WERI-Rb-1 (cell line): ENCODE results near the gene ACVR1B.

Experiments
- DNase-seq: peaks from one replicate; pipeline ENCODE4 v3.0.0-alpha.2; 2020
- H3K27ac ChIP-seq: fragments of 250-450 bp; sonication (Bioruptor Pico); 2 replicates; pipeline ENCODE4 v1.5.1; 2020; ENCODE audit warnings: mild to moderate bottlenecking, moderate library complexity
- H3K27me3 ChIP-seq: fragments of 250-450 bp; sonication (Bioruptor Pico); 2 replicates; pipeline ENCODE4 v1.5.1; 2021; ENCODE audit warnings: mild to moderate bottlenecking, low read depth, moderate library complexity; ENCODE audit not compliant: insufficient read depth, severe bottlenecking
- H3K36me3 ChIP-seq: fragments of 250-450 bp; sonication (Bioruptor Pico); 2 replicates; pipeline ENCODE4 v1.5.1; 2020; ENCODE audit warnings: mild to moderate bottlenecking, moderate library complexity
- H3K4me3 ChIP-seq: 2 replicates; pipeline ENCODE4 v1.5.1; 2011; ENCODE audit warnings: low read depth, mild to moderate bottlenecking, control low read depth, low read length
- H3K9me3 ChIP-seq: fragments of 250-450 bp; sonication (Bioruptor Pico); 2 replicates; pipeline ENCODE4 v1.5.1; 2021; ENCODE audit warnings: mild to moderate bottlenecking, moderate library complexity; ENCODE audit not compliant: severe bottlenecking
- TF ChIP-seq, protein P1 (sequence below): IDR thresholded peaks from 2 replicates; pipeline ENCODE4 v1.5.1; 2011; ENCODE audit warnings: low read depth, mild to moderate bottlenecking, control low read depth, inconsistent platforms, low read length

The ACVR1B gene

DNA sequence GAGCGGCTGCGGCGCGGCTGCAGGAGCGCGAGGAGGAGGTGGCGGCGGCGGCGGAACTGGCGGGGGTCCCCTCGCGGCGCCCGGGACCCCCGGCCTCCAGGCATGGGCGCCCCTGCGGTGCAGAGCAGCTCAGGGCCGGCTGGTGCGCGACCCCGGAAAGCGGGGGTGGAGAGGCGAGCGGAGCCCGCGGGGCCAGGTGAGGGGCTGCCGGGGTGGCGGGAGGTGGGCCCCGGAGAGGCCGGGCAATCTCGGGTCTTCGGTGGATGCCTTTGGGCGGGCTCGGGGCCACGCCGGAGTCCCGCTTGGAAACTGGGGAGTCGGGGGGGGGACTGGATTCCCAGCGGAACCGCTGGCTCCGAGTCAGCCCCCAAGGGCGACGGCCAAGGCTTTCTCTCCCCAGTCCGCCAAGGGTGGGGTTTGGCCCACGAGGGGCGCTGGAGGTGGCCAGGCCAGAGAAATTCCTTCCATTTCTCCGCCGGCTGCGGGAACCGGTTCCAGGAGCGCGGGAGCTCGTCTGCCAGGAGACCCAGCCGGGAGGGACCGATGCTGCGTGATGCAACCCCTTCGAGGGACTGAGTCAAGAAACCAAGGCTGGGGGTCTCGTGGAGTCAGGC lies 85.9 kb downstream of the ACVR1B start:
- TF ChIP-seq, protein P1, sequence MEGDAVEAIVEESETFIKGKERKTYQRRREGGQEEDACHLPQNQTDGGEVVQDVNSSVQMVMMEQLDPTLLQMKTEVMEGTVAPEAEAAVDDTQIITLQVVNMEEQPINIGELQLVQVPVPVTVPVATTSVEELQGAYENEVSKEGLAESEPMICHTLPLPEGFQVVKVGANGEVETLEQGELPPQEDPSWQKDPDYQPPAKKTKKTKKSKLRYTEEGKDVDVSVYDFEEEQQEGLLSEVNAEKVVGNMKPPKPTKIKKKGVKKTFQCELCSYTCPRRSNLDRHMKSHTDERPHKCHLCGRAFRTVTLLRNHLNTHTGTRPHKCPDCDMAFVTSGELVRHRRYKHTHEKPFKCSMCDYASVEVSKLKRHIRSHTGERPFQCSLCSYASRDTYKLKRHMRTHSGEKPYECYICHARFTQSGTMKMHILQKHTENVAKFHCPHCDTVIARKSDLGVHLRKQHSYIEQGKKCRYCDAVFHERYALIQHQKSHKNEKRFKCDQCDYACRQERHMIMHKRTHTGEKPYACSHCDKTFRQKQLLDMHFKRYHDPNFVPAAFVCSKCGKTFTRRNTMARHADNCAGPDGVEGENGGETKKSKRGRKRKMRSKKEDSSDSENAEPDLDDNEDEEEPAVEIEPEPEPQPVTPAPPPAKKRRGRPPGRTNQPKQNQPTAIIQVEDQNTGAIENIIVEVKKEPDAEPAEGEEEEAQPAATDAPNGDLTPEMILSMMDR = peak; percentile 11; the same call in 1 of the 2 replicates
- peak; percentile 47 for DNase-seq
- Histone ChIP-seq H3K36me3 (peaks cover 6% of the 10 kb centered on the region; the same call in 1 of the 2 replicates), H3K27ac (peak overlapping the region; percentile 75), H3K9me3 (no peaks in the 10 kb centered on the region), H3K27me3 (no peaks in the 10 kb centered on the region), H3K4me3 (peak overlapping the region; percentile 91)

DNA sequence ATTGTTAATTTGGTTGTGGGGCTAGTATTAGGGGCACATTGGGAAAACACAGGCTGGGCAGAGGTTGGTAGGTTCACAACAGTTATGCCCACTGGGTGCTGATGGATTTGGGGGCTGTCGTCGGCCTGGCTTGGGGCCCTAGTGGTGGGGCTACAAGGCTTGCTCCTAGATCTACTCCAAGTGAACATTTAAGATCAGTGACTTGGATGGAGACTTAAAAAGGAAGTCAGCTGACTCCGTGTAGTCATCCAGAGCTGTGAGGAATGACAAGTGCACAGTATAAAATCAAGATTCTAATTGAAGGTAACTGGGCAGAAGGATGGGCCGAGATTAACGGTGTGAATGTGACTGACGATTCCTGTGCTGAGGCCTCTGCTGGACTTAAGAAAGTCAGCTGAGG lies 86.9 kb downstream of the ACVR1B start:
- Histone ChIP-seq H3K4me3 (no peak overlapping the region), H3K27me3 (no peaks in the 10 kb centered on the region), H3K36me3 (peaks cover 13% of the 10 kb centered on the region; the same call in 1 of the 2 replicates), H3K9me3 (no peaks in the 10 kb centered on the region), H3K27ac (no peak overlapping the region)
- no peak for DNase-seq
- TF ChIP-seq, protein P1 = no peak

DNA sequence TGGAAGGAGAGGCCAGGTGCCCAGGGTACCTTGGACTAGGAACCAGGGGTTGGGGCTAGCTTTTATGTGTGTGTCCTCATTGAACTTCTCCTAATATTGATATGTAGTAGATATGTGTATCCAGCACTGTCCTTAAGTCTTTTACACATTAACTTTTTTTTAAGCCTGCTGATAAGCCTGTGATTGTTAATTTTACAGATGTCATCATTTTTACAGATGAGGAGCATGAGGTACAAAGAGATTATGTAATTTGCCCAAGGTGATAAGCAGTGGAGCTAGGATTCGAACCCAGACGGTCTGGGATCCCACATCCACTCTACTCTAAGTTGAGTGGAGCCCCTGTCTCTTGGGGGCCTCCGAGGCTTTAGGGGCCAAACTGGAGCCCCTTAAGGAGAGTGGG lies 89.5 kb downstream of the ACVR1B start:
- TF ChIP-seq, protein P1 = no peak
- no peak for DNase-seq
- Histone ChIP-seq H3K27ac (no peak overlapping the region), H3K36me3 (peaks cover 22% of the 10 kb centered on the region), H3K4me3 (no peak overlapping the region), H3K27me3 (no peaks in the 10 kb centered on the region), H3K9me3 (no peaks in the 10 kb centered on the region)

DNA sequence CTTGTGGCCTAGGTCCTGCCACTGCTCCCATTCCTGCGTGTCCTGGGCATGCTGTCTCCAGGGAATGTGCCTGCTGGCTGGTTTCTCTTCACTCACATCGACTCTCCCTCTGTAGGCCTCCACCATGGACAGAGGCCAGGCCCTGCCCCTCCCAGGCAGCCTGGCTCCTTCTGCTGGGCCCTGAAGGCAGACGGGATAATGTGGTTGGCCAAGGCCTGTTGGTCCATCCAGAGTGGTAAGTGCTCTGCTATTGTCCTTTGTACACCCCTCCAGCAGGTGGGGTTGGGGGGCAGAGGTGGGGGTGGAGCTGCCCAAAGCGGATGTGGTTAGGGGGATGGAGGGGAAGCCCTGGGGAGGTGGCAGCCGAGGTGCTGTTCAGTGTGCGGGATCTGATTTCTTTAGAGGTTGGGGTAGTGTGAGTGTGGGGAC lies 90.2 kb downstream of the ACVR1B start:
- H3K27me3 ChIP-seq = no peaks in the 10 kb centered on the region
- no peak overlapping the region for H3K4me3 ChIP-seq
- DNase-seq = no peak
- no peak overlapping the region for H3K27ac ChIP-seq
- peaks cover 22% of the 10 kb centered on the region for H3K36me3 ChIP-seq
- H3K9me3 ChIP-seq = no peaks in the 10 kb centered on the region
- TF ChIP-seq, protein P1 = no peak

DNA sequence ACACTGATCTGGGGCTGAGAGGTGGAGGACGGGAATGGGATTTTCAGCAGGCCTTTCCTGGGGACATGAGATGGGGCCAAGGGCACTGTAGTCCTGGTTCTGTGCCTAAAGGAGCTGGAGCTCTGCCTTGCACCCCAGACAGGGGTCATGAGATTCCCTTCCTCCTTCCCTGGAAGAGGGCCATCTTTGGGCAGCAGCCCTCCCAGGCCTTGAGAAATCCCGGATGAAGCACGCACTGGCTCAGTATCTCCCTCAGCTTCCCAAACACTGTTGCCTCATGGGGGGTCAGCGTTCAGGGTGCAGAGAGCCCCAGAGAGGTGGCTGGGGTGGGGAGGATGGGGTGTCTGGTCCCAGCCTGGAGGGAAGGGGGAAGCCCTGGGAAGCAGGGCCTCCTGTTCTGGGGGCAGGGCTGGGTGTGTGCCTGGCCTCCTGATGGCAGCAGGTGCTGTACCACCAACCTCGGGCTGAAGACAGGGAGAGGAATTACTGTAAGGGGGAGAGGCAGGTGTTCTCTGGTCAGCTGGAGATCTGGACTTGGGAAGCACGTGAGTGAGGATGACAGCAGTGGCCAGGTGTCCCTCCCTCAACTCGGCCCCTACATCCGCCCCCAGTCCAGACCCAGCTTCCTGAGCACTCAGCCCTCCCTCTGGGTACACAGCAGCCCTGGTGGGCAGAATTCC lies 91.3 kb downstream of the ACVR1B start:
- no peak overlapping the region for H3K4me3 ChIP-seq
- no peaks in the 10 kb centered on the region for H3K9me3 ChIP-seq
- H3K27me3 ChIP-seq = no peaks in the 10 kb centered on the region
- no peak overlapping the region for H3K27ac ChIP-seq
- peaks cover 22% of the 10 kb centered on the region for H3K36me3 ChIP-seq
- DNase-seq = no peak
- TF ChIP-seq, protein P1 = no peak
